Measurements from ENCODE around the gene TXNDC5. TPM values are rescaled to one million over a fixed set of nuclear protein-coding genes. Genes with fewer than 3 reads are reported as not detected.

TXNDC5 gene
- 130 to 140 TPM (median 133 TPM) in 5 replicates for total RNA-seq (2022; extraction: Qiagen RNA extraction)

DNA sequence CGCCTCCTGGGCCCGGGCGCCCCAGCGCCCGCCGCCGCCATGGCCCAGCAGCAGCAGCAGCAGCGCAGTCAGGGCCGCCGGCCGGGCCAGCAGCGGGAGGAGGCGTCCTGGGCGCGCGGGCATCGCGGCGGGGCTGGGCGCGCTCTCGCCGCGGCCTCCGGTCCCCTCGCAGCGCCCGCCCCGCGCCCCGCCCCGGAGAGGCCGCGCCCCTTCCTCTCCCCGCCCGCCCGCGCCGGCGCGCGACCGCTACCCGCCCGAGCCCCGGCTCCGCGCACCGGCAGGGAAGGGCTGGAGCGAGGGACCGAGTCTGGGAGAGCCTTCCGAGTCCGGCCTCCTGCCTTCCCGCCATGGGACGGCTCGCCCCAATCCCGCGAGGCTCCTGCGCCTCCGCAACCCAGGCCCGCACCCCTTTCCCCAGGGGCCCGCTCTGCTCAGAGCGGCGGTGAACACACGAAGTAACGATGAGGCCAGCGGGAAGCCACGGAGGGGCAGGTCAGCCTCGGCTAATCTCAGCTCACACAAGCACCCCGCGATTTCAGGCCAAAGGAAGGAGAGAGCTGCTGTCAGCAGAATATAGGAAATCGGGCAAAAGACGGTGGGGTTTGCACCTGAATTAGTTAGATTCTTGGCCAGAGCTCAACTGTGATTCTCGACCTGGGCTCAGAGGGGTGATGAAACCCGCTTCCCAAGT, at the start of gene TXNDC5:
Gene TXNDC5, minus strand, starts transcription at position 135 of the 691 bp plus-strand sequence. Its CDS starts 12 bp downstream, at position 123.

Other genes with a start within 250 kb of the TXNDC5 start
- gene BMP6, start 184.7 kb downstream of the TXNDC5 start, total RNA-seq (2022; extraction: Qiagen RNA extraction), result 14.2 to 19.0 TPM (median 18.0 TPM) in 5 replicates
- 5.7 to 9.8 TPM (median 6.9 TPM) in 5 replicates for gene BLOC1S5, start 153.6 kb upstream of the TXNDC5 start, total RNA-seq (2022; extraction: Qiagen RNA extraction)
- gene EEF1E1, start 191.8 kb upstream of the TXNDC5 start, total RNA-seq (2022; extraction: Qiagen RNA extraction), result 51.9 to 76.9 TPM (median 59.1 TPM) in 5 replicates

All from A549 treated with AZD2906 at 1 μM for 4 hours (cell line).